CD4-positive, alpha-beta memory T cell (primary cell): ENCODE results near the gene CFAP20. TPM values are rescaled to one million over a fixed set of nuclear protein-coding genes. Genes with fewer than 3 reads are reported as not detected.
A peak's percentile ranks its signal among the peaks of the same experiment; 100 is the strongest.
"Not testable (repeated sequence)": the region's sequence is repeated elsewhere in the genome, so short reads cannot be mapped to it uniquely, and the experiment has no call there.

Experiments
- CTCF ChIA-PET: fragments of 350-600 bp; sonication (Branson Sonifier 250); formaldehyde crosslinking; loops from one replicate; lab custom pipeline; 2021; ENCODE audit warnings: inconsistent platforms; ENCODE audit not compliant: partially characterized antibody; lab: Charles Lee
- POLR2A ChIA-PET: fragments of 350-600 bp; sonication (Branson Sonifier 250); formaldehyde crosslinking; loops from one replicate; lab custom pipeline; 2021; ENCODE audit not compliant: partially characterized antibody; lab: Charles Lee
- DNase-seq, 5 donors: peaks; one replicate each; pipeline versions ENCODE4 v3.0.0 to v3.0.0-alpha.2; 2020 to 2022; ENCODE audit warnings: mixed read lengths in 1 of 5
- H3K27ac ChIP-seq: one replicate; pipeline ENCODE4 v1.7.0; 2013; ENCODE audit warnings: low read depth, low read length
- H3K27me3 ChIP-seq: 2 replicates; pipeline ENCODE4 v1.7.0; 2013; ENCODE audit warnings: mild to moderate bottlenecking, low read length, moderate library complexity; ENCODE audit not compliant: insufficient read depth
- H3K36me3 ChIP-seq: 2 replicates; pipeline ENCODE4 v1.7.0; 2013; ENCODE audit warnings: mild to moderate bottlenecking, low read length, moderate library complexity; ENCODE audit not compliant: insufficient read depth
- H3K4me1 ChIP-seq: 2 replicates; pipeline ENCODE4 v1.7.0; 2013; ENCODE audit warnings: mild to moderate bottlenecking, low read length, moderate library complexity; ENCODE audit not compliant: insufficient read depth
- H3K4me3 ChIP-seq, 2 donors: one replicate each; pipeline ENCODE4 v1.7.0; 2013; ENCODE audit warnings: low read length in 2 of 2, mild to moderate bottlenecking in 1 of 2
- H3K9me3 ChIP-seq, 2 donors: one replicate each; pipeline ENCODE4 v1.7.0; 2013; ENCODE audit warnings: low read length in 2 of 2, control low read depth in 1 of 2; ENCODE audit not compliant: control insufficient read depth in 1 of 2
- H3K27ac Mint-ChIP-seq, 7 donors: one replicate each; pipeline ENCODE4 v1.8.0; 2020 to 2021; ENCODE audit warnings: mixed read lengths in 7 of 7, mild to moderate bottlenecking in 6 of 7, inconsistent platforms in 3 of 7, moderate library complexity in 3 of 7
- H3K27me3 Mint-ChIP-seq, 2 donors: one replicate each; pipeline ENCODE4 v1.8.0; 2020 to 2021; ENCODE audit warnings: mixed read lengths in 2 of 2
- H3K36me3 Mint-ChIP-seq, 2 donors: one replicate each; pipeline ENCODE4 v1.8.0; 2020 to 2021; ENCODE audit warnings: mixed read lengths in 2 of 2, inconsistent platforms in 1 of 2, mild to moderate bottlenecking in 1 of 2
- H3K4me1 Mint-ChIP-seq, 4 donors: one replicate each; pipeline ENCODE4 v1.8.0; 2020 to 2021; ENCODE audit warnings: mixed read lengths in 4 of 4, mild to moderate bottlenecking in 1 of 4
- H3K4me3 Mint-ChIP-seq, 8 donors: one replicate each; pipeline ENCODE4 v1.8.0; 2020 to 2021; ENCODE audit warnings: mixed read lengths in 8 of 8, mild to moderate bottlenecking in 7 of 8, moderate library complexity in 6 of 8, inconsistent platforms in 3 of 8
- H3K9me3 Mint-ChIP-seq, 8 donors: one replicate each; pipeline ENCODE4 v1.8.0; 2020 to 2021; ENCODE audit warnings: mixed read lengths in 8 of 8, mild to moderate bottlenecking in 5 of 8, inconsistent platforms in 3 of 8, moderate library complexity in 1 of 8
- intact Hi-C: fragments of 100-400 bp; cut with micrococcal nuclease; formaldehyde crosslinking; loops from one replicate; pipeline ENCODE4 v1.15.1; 2023
- polyA plus RNA-seq, 2 donors: library from polyadenylated mRNA; unstranded; fragments of 300-500 nt; fragmentation: Illumina TruSeq; gene quantifications; one replicate each; pipeline ENCODE4 v1.2.3, GENCODE V29; 2021
- total RNA-seq, 2 experiments: library from RNA; stranded (reverse); gene quantifications; one replicate each; pipeline ENCODE4 v1.2.3, GENCODE V29; 2021

Gene CFAP20
- total and polyA plus RNA-seq, 4 experiments from 2014 or later = 25.4 to 54.0 (median 31.0) TPM

DNA sequence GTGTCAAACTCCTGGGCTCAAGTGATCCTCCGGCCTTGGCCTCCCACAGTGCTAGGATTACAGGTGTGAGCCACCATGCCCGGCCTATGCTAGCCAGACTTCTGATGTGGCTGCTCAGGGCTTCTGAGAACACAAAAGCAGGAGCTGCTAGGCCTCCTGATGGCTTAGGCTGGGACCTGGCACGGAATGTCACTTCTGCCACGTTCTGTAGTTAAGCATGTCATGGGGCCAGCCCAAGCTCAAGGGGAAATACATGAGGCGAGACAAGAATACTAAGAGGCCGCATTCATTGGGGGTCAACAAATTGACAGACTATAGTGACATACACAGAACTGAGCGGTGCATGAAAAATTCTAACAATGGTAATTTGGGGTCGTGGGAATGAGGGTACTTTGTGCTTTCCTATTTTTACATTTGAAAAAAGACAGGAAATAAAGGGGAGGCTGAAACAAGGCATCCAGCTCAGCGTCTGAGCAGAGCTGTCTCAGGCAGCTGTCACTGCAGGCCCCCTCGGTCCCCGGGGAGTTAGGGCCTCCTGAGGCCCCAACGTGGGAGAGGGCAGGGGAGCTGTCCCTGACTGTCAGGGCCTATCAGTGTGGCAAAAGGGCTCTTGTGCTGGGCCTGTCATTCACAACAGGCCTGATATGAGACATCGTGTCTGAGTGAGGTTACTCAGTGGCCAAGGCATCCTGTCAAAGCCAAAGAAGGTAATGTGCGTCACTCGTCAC is 26.4 kb downstream of the CFAP20 start:
- Mint-ChIP-seq H3K4me1 (peaks cover 0 to 6% (median 2%) of the 10 kb centered on the region in 4 donors), H3K4me3 (no peak overlapping the region), H3K36me3 (no peaks in the 10 kb centered on the region), H3K27ac (no peak overlapping the region), H3K27me3 (no peaks in the 10 kb centered on the region), H3K9me3 (peaks cover 0 to 1% (median 0%) of the 10 kb centered on the region in 8 donors)
- CTCF ChIA-PET = interaction anchor here (1.6 kb wide), 1 partner anchor 10 kb away, joined by 3 read pairs; no protein-coding TSS in a partner anchor
- Histone ChIP-seq H3K36me3 (no peaks in the 10 kb centered on the region), H3K4me1 (no peaks in the 10 kb centered on the region), H3K9me3 (no peaks in the 10 kb centered on the region), H3K27ac (no peak overlapping the region), H3K27me3 (no peaks in the 10 kb centered on the region), H3K4me3 (no peak overlapping the region)
- intact Hi-C loops = no loop called here
- no peak for DNase-seq
- POLR2A ChIA-PET = no interaction called here

DNA sequence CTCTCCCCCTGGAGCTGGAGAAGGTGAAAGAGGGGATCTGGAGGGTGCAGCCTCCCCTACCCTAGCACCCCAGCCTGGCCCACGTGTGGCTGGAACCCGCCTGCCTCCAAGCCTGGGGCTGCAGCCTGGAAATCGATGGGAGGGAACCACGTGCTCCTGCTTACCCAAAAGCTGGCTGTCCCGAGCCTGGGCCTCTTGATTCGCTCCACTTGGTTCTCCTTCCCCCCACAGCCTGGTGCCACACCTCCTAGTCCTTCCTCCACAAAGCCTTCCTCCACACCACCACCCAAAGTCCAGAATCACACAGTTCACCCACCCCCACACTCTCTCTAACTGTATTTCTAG is 29.3 kb downstream of the CFAP20 start:
- Mint-ChIP-seq H3K4me1 (peaks cover 0 to 6% (median 0%) of the 10 kb centered on the region in 4 donors), H3K9me3 (no peaks in the 10 kb centered on the region), H3K4me3 (no peak overlapping the region), H3K36me3 (no peaks in the 10 kb centered on the region), H3K27ac (peak overlapping the region in 2 of 7 donors; percentile 31 to 74), H3K27me3 (peaks cover 0 to 2% of the 10 kb centered on the region in 2 donors)
- ChIA-PET POLR2A (no interaction called here), CTCF (interaction anchor here (1.2 to 2.2 kb wide), 3 partner anchors 8 to 22 kb away, joined by 3 to 6 read pairs (median 4); no protein-coding TSS in a partner anchor)
- DNase-seq = no peak
- intact Hi-C loops = no loop called here
- H3K9me3 ChIP-seq = no peaks in the 10 kb centered on the region
- H3K27me3 ChIP-seq = no peaks in the 10 kb centered on the region
- H3K36me3 ChIP-seq = no peaks in the 10 kb centered on the region
- H3K27ac ChIP-seq = no peak overlapping the region
- no peaks in the 10 kb centered on the region for H3K4me1 ChIP-seq
- H3K4me3 ChIP-seq = no peak overlapping the region

DNA sequence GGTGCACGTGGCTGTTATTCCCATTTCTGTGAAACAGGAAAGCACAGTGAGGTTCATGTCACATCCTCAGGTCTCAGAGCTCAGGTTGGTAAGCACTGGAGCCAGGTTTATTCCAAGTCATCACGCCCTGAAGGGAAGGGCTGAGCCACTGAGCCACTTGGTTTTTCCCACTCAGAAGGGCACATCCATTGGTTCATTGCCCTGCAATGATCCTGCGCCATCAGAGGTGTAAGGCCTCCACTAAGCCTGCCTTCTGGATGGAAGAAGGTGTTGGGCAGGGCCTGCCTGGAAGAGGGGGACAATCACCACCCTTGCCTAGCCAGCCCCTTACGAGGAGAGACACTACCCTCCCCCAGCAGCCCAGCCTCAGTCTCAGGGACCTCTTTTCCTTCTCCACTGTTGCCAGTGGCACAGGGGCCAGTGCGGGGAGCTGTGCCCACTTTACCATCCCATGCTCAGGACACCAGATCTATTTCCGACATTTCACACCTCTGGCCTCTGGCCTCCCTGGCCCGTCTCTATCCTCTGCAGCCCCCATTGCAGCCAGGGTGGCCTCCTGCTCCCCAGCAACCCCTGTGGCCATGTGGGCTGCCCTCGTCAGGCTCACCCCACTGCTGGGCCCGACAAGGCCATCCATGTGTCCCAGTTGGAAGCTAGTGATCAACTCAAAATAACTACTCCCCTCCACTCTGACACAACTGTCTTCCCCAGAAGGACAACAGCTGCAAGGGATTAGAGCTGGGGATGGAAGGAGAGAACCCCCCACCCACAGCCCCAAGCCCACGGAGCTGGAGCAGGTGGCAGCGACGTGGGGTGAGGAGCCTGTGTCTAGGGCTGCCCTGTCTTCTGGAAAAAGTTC is 29.9 kb downstream of the CFAP20 start:
- Histone ChIP-seq H3K9me3 (no peaks in the 10 kb centered on the region), H3K4me3 (no peak overlapping the region), H3K36me3 (no peaks in the 10 kb centered on the region), H3K27me3 (no peaks in the 10 kb centered on the region), H3K4me1 (no peaks in the 10 kb centered on the region), H3K27ac (no peak overlapping the region)
- Mint-ChIP-seq H3K4me3 (no peak overlapping the region), H3K36me3 (no peaks in the 10 kb centered on the region), H3K27me3 (peaks cover 0 to 2% of the 10 kb centered on the region in 2 donors), H3K27ac (no peak overlapping the region), H3K4me1 (peaks cover 0 to 6% (median 0%) of the 10 kb centered on the region in 4 donors), H3K9me3 (no peaks in the 10 kb centered on the region)
- ChIA-PET CTCF (interaction anchor here (1.2 to 2.2 kb wide), 3 partner anchors 8 to 23 kb away, joined by 3 to 6 read pairs (median 4); no protein-coding TSS in a partner anchor), POLR2A (no interaction called here)
- no peak for DNase-seq
- intact Hi-C loops = no loop called here

DNA sequence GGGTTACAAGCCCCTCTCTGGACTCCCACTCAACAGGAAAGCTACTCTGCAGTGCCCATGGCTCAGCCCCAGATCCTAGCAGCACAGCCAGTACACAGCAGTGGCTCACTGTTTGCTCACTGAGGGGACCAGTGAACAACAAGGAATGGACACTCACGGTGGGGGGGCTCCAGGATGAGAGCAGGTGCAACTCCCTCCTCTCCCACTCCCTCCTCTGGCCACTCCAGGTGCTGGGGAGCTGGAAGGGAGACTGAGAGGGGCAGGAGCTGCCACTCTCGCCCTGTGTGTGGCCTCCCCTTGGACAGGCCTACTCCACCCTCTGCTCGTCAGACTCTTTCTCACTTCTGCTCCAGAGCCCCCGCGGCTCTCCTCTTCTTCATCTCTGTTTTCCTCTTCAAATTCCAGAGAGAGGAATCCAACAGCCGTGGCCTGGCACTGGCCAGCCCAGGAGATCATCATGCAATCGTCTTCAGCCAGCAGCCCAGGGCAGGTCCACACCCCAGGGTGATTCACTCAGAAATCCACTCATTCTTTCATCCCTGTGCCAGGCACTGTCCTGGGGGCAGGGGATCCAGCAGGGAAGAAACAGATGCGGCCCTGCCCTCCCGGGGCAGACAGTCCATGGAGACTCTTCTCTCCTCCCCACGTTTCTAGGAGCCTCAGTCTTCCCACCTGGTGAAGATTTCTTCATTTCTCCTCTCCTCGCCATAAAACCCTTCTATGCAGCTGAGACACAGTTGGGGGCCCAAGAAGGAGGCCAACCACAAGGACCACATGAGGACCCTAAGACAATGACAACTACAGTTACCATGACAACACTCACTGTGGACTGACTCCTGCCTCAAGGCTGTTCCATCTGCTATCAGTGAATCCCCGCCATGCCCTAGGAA is 30.7 kb downstream of the CFAP20 start:
- Histone ChIP-seq H3K36me3 (no peaks in the 10 kb centered on the region), H3K27ac (no peak overlapping the region), H3K4me3 (no peak overlapping the region), H3K27me3 (no peaks in the 10 kb centered on the region), H3K4me1 (no peaks in the 10 kb centered on the region), H3K9me3 (no peaks in the 10 kb centered on the region)
- no peak for DNase-seq
- peaks cover 0 to 2% of the 10 kb centered on the region in 2 donors for H3K27me3 Mint-ChIP-seq
- CTCF ChIA-PET = interaction anchor here (0.6 to 2.4 kb wide), 14 partner anchors 9 to 658 kb away, joined by 3 to 10 read pairs (median 4); no protein-coding TSS in a partner anchor
- no peaks in the 10 kb centered on the region for H3K9me3 Mint-ChIP-seq
- H3K4me3 Mint-ChIP-seq = no peak overlapping the region
- peaks cover 0 to 6% (median 0%) of the 10 kb centered on the region in 4 donors for H3K4me1 Mint-ChIP-seq
- intact Hi-C loops = no loop called here
- POLR2A ChIA-PET = interaction anchor here (1.8 kb wide), 1 partner anchor 31 kb away, joined by 5 read pairs; the partner anchor contains the start of gene CFAP20
- H3K36me3 Mint-ChIP-seq = no peaks in the 10 kb centered on the region
- H3K27ac Mint-ChIP-seq = peak overlapping the region in 1 of 7 donors; percentile 48

DNA sequence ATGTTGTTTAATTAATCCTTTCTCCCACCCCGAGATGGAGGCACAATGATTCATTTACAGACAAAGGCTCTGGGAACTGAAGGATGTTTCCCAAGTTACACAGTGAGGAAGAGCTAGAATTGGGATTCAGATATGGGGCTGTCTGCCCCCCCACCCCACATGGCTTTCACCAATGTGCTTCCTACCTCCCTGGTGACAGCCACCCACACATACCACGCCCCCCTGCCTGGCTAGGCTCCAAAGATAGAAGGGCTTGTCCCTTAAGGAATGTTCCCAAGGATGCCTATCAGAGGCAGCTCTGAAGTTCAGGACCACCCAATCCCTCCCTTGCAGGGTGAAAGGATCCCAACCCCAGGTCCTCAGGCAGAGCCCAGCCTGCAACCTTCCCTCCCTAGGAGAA is 32.9 kb downstream of the CFAP20 start:
- POLR2A ChIA-PET = interaction anchor here (1.8 kb wide), 1 partner anchor 33 kb away, joined by 5 read pairs; the partner anchor contains the start of gene CFAP20
- peaks cover 0 to 2% of the 10 kb centered on the region in 2 donors for H3K27me3 Mint-ChIP-seq
- CTCF ChIA-PET = interaction anchor here (1.1 to 2.4 kb wide), 3 partner anchors 14 to 26 kb away, joined by 3 to 8 read pairs (median 3); no protein-coding TSS in a partner anchor
- intact Hi-C loops = no loop called here
- no peaks in the 10 kb centered on the region for H3K36me3 Mint-ChIP-seq
- H3K4me3 Mint-ChIP-seq = no peak overlapping the region
- H3K9me3 Mint-ChIP-seq = no peaks in the 10 kb centered on the region
- no peak overlapping the region for H3K27ac Mint-ChIP-seq
- no peak for DNase-seq
- Histone ChIP-seq H3K9me3 (no peaks in the 10 kb centered on the region), H3K27ac (no peak overlapping the region), H3K4me1 (no peaks in the 10 kb centered on the region), H3K36me3 (no peaks in the 10 kb centered on the region), H3K4me3 (no peak overlapping the region), H3K27me3 (no peaks in the 10 kb centered on the region)
- H3K4me1 Mint-ChIP-seq = peaks cover 0 to 6% (median 0%) of the 10 kb centered on the region in 4 donors

DNA sequence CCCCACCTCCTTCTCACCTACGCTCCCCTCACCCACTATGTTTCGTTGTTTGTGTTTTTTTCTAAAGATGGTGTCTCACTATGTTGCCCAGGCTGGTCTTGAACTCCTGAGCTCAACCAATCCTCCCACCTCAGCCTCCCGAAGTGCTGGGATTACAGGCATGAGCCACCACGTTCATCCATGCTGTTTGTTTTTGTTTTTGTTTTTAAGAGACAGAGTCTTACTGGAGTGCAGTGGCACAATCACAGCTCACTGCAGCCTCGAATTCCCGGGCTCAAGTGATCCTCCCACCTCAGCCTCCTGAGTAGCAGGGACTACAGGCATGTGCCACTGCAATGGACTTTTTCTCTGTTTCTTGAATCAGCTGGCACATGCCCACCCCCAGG is 33.6 kb downstream of the CFAP20 start:
- H3K27ac Mint-ChIP-seq, intact Hi-C loops, H3K4me1 Mint-ChIP-seq, H3K27ac ChIP-seq, H3K4me3 ChIP-seq, H3K9me3 ChIP-seq, H3K36me3 ChIP-seq, H3K36me3 Mint-ChIP-seq, POLR2A ChIA-PET, H3K27me3 Mint-ChIP-seq, DNase-seq, H3K4me1 ChIP-seq, H3K9me3 Mint-ChIP-seq, H3K27me3 ChIP-seq: not testable (repeated sequence)
- CTCF ChIA-PET = interaction anchor here (1.1 kb wide), 1 partner anchor 21 kb away, joined by 3 read pairs; no protein-coding TSS in a partner anchor
- H3K4me3 Mint-ChIP-seq = peak overlapping the region in 1 of 8 donors; percentile 23
